Left renal cortex interstitium (tissue), 4 donors: ENCODE data around the gene NUDT21. TPM values are rescaled to one million over a fixed set of nuclear protein-coding genes. Genes with fewer than 3 reads are reported as not detected.
"Not testable (repeated sequence)": the region's sequence is repeated elsewhere in the genome, so short reads cannot be mapped to it uniquely, and the experiment has no call there.

Experiments
- DNase-seq, 4 donors: peaks; one replicate each; pipeline ENCODE4 v3.0.0-alpha.2; 2013; ENCODE audit warnings: low read depth in 4 of 4, low spot score in 2 of 4, missing footprints in 1 of 4
- polyA plus RNA-seq, 4 donors: library from polyadenylated mRNA; unstranded; fragments of 120-200 nt; gene quantifications; one replicate each; pipeline ENCODE4 v1.2.1, GENCODE V29; 2013; ENCODE audit not compliant: insufficient read length in 4 of 4

Gene NUDT21
- polyA plus RNA-seq, 4 donors, result 109 to 139 (median 128) TPM

DNA sequence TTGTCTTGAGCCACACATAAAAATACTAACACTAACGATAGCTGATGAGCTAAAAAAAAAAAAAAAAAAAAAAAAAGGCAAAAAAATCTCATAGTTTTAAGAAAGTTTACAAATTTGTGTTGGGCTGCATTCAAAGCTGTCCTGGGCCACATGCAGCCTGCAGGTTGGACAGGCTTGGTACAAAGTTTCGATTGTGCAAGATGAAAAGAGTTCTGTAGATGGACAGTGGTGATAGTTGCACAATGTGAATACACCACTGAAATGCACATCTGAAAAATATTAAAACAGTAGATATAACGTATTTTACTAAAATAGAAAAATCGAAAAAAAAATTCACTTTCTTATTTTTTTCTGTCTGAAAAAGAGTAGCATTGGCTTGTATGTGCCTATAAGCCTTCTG lies 68.7 kb downstream of the NUDT21 start:
- no peak for DNase-seq

DNA sequence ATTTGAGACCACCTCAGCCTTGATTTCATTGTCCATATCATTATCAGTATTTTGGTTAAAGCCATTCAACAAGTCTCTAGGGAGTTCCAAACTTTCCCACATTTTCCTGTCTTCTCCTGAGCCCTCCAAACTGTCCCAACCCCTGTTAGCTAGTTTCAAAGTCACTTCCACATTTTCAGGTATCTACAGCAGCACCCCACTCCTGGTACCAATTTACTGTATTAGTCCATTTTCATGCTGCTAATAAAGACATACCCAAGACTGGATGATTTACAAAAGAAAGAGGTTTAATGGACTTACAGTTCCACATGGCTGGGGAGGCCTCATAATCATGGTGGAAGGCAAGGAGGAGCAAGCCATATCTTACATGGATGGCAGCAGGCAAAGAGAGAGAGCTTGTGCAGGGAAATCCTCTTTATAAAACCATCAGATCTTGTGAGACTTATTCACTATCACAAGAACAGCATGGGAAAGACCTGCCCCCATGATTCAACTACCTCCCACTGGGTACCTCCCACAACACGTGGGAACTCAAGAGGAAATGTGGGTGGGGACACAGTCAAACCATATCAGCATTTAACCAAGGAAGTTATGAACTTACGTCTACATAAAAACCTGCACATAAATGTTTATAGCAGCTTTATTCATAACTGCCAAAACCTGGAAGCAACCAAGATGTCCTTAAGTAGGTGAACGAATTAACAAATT lies 70.2 kb downstream of the NUDT21 start:
- not testable (repeated sequence) for DNase-seq

Other genes with a start within 250 kb of the NUDT21 start
- gene AMFR, start 25.8 kb downstream of the NUDT21 start, polyA plus RNA-seq, result 100 to 1,000 TPM; 132 to 144 (median 133) TPM
- gene OGFOD1, start 222 bp upstream of the NUDT21 start, polyA plus RNA-seq, result 10 to 100 TPM; 35.3 to 41.1 (median 36.6) TPM
- 100 to 1,000 TPM in 1 of 4 donors, 10 to 100 TPM in 3; 77.3 to 110 (median 96.0) TPM for gene BBS2, start 68.7 kb upstream of the NUDT21 start, polyA plus RNA-seq
- gene MT4, start 113.7 kb upstream of the NUDT21 start, polyA plus RNA-seq, result not detected
- gene MT3, start 138.2 kb upstream of the NUDT21 start, polyA plus RNA-seq, result 1 to 10 TPM; 1.5 to 2.4 (median 1.6) TPM
- 10 to 100 TPM; 26.1 to 41.7 (median 31.1) TPM for gene MT2A, start 157.3 kb upstream of the NUDT21 start, polyA plus RNA-seq
- gene MT1E, start 174.4 kb upstream of the NUDT21 start, polyA plus RNA-seq, result 10 to 100 TPM; 19.4 to 50.0 (median 38.3) TPM
- gene MT1M, start 181.3 kb upstream of the NUDT21 start, polyA plus RNA-seq, result under 1 TPM in 2 of 4 donors, not detected in 2; 0.41 to 0.96 TPM
- under 1 TPM in 1 of 4 donors, not detected in 3; 0.32 TPM for gene MT1A, start 187.3 kb upstream of the NUDT21 start, polyA plus RNA-seq
- 1 to 10 TPM in 1 of 4 donors, not detected in 3; 1.3 TPM for gene MT1B, start 200.6 kb upstream of the NUDT21 start, polyA plus RNA-seq
- 10 to 100 TPM; 43.8 to 84.1 (median 71.3) TPM for gene MT1F, start 206.6 kb upstream of the NUDT21 start, polyA plus RNA-seq
- gene MT1G, start 216.7 kb upstream of the NUDT21 start, polyA plus RNA-seq, result 100 to 1,000 TPM in 2 of 4 donors, 10 to 100 TPM in 2; 13.2 to 180 (median 98.1) TPM
- 10 to 100 TPM in 3 of 4 donors, 1 to 10 TPM in 1; 4.1 to 58.4 (median 25.7) TPM for gene MT1H, start 218.5 kb upstream of the NUDT21 start, polyA plus RNA-seq
- 10 to 100 TPM; 19.3 to 46.9 (median 35.9) TPM for gene MT1X, start 231.1 kb upstream of the NUDT21 start, polyA plus RNA-seq